ENCODE results near the gene NKAIN2. TPM values are rescaled to one million over a fixed set of nuclear protein-coding genes. Genes with fewer than 3 reads are reported as not detected.

The NKAIN2 gene
- total RNA-seq, 3 donors from 2014 or later, result 0.48 to 1.8 TPM; not detected in 1

GRCh38 chr6:123956492-123957139 lies 153.0 kb downstream of the NKAIN2 start:
- Histone ChIP-seq H3K4me1 (no peaks in the 10 kb centered on the region), H3K9me3 (peaks cover 4 to 15% of the 10 kb centered on the region in 2 donors), H3K27ac (no peak overlapping the region), H3K4me3 (no peak overlapping the region), H3K27me3 (no peaks in the 10 kb centered on the region), H3K36me3 (no peaks in the 10 kb centered on the region)
- no peak for DNase-seq (ENCODE audit: low spot score in 2 of 2)
- TF ChIP-seq POLR2A (IDR thresholded peaks at IDR 0.05) (no peak), CTCF (IDR thresholded peaks at IDR 0.05) (no peak), POLR2AphosphoS5 (IDR thresholded peaks at IDR 0.05) (no peak)
- intact Hi-C loops (cut with DNase I; ENCODE audit: low total_unique reads), result no loop called here

- Histone ChIP-seq H3K27me3 (no peaks in the 10 kb centered on the region), H3K27ac (no peak overlapping the region), H3K36me3 (no peaks in the 10 kb centered on the region), H3K4me1 (no peaks in the 10 kb centered on the region), H3K4me3 (no peak overlapping the region), H3K9me3 (no peaks in the 10 kb centered on the region)
- intact Hi-C loops (cut with DNase I; ENCODE audit: low total_unique reads), result no loop called here
- TF ChIP-seq POLR2A (IDR thresholded peaks at IDR 0.05) (no peak), CTCF (IDR thresholded peaks at IDR 0.05) (no peak), POLR2AphosphoS5 (IDR thresholded peaks at IDR 0.05) (no peak)
- DNase-seq (ENCODE audit: low spot score in 2 of 2), result no peak
Measured at GRCh38 chr6:123962508-123962907, 158.8 kb downstream of the NKAIN2 start.

GRCh38 chr6:123965894-123966293 lies 162.2 kb downstream of the NKAIN2 start:
- TF ChIP-seq POLR2AphosphoS5 (IDR thresholded peaks at IDR 0.05) (no peak), CTCF (IDR thresholded peaks at IDR 0.05) (peak in 1 of 3 donors; percentile 19)
- H3K4me3 ChIP-seq, result no peak overlapping the region
- H3K27me3 ChIP-seq, result no peaks in the 10 kb centered on the region
- no peak for DNase-seq (ENCODE audit: low spot score in 2 of 2)
- intact Hi-C loops (cut with DNase I; ENCODE audit: low total_unique reads), result loop anchor here (5.0 kb wide), 1 partner anchor 744 kb away; no protein-coding TSS in a partner anchor
- H3K9me3 ChIP-seq, result no peaks in the 10 kb centered on the region
- H3K36me3 ChIP-seq, result no peaks in the 10 kb centered on the region
- no peak overlapping the region for H3K27ac ChIP-seq
- no peaks in the 10 kb centered on the region for H3K4me1 ChIP-seq

GRCh38 chr6:123966618-123967017 lies 163.0 kb downstream of the NKAIN2 start:
- intact Hi-C loops (cut with DNase I; ENCODE audit: low total_unique reads), result loop anchor here (5.0 kb wide), 1 partner anchor 744 kb away; no protein-coding TSS in a partner anchor
- no peak overlapping the region for H3K4me3 ChIP-seq
- H3K27ac ChIP-seq, result no peak overlapping the region
- H3K27me3 ChIP-seq, result no peaks in the 10 kb centered on the region
- H3K9me3 ChIP-seq, result no peaks in the 10 kb centered on the region
- H3K36me3 ChIP-seq, result no peaks in the 10 kb centered on the region
- no peak for DNase-seq (ENCODE audit: low spot score in 2 of 2)
- TF ChIP-seq POLR2AphosphoS5 (IDR thresholded peaks at IDR 0.05), result no peak
- no peak for TF ChIP-seq POLR2A (IDR thresholded peaks at IDR 0.05)
- no peak for TF ChIP-seq CTCF (IDR thresholded peaks at IDR 0.05)
- no peaks in the 10 kb centered on the region for H3K4me1 ChIP-seq

- no peaks in the 10 kb centered on the region for H3K9me3 ChIP-seq
- no peaks in the 10 kb centered on the region for H3K27me3 ChIP-seq
- H3K27ac ChIP-seq, result no peak overlapping the region
- TF ChIP-seq CTCF (IDR thresholded peaks at IDR 0.05) (no peak), POLR2AphosphoS5 (IDR thresholded peaks at IDR 0.05) (no peak), POLR2A (IDR thresholded peaks at IDR 0.05) (no peak)
- no peak for DNase-seq (ENCODE audit: low spot score in 2 of 2)
- H3K4me3 ChIP-seq, result no peak overlapping the region
- H3K36me3 ChIP-seq, result no peaks in the 10 kb centered on the region
- H3K4me1 ChIP-seq, result no peaks in the 10 kb centered on the region
- intact Hi-C loops (cut with DNase I; ENCODE audit: low total_unique reads), result loop anchor here (5.0 kb wide), 1 partner anchor 746 kb away; no protein-coding TSS in a partner anchor
Measured at GRCh38 chr6:123967905-123968304, 164.2 kb downstream of the NKAIN2 start.

All from breast epithelium (tissue), 4 donors.